Aorta (tissue), 5 donors: ENCODE measurements around the gene JARID2. TPM values are rescaled to one million over a fixed set of nuclear protein-coding genes. Genes with fewer than 3 reads are reported as not detected.

ENCODE experiments used
- ATAC-seq: fragments of 200-7000 bp; cut with Tn5 transposase; one replicate; pipeline ENCODE4 v1.9.1; 2022; ENCODE audit warnings: moderate library complexity; ENCODE audit not compliant: low FRiP score
- DNase-seq, 2 donors: peaks; one replicate each; pipeline ENCODE4 v3.0.0-alpha.2; 2020
- H3K27ac ChIP-seq, 2 donors: one replicate each; pipeline ENCODE4 v1.5.1; 2013; ENCODE audit warnings: low read length in 2 of 2, mild to moderate bottlenecking in 2 of 2, moderate library complexity in 2 of 2, control low read depth in 1 of 2, inconsistent platforms in 1 of 2, low read depth in 1 of 2
- H3K27me3 ChIP-seq, 2 donors: one replicate each; pipeline ENCODE4 v1.6.1; 2013; ENCODE audit warnings: control low read depth in 1 of 2, low read length in 1 of 2, mild to moderate bottlenecking in 1 of 2, moderate library complexity in 1 of 2; ENCODE audit not compliant: insufficient read depth in 2 of 2, control insufficient read depth in 1 of 2
- H3K36me3 ChIP-seq, 2 donors: one replicate each; pipeline ENCODE4 v1.6.1; 2013; ENCODE audit warnings: control low read depth in 1 of 2, low read length in 1 of 2, mild to moderate bottlenecking in 1 of 2; ENCODE audit not compliant: insufficient read depth in 2 of 2, control insufficient read depth in 1 of 2
- H3K4me1 ChIP-seq, 2 donors: one replicate each; pipeline ENCODE4 v1.6.1; 2013; ENCODE audit warnings: low read length in 2 of 2, control low read depth in 1 of 2, mild to moderate bottlenecking in 1 of 2, moderate library complexity in 1 of 2; ENCODE audit not compliant: insufficient read depth in 2 of 2, control insufficient read depth in 1 of 2
- H3K4me3 ChIP-seq, 2 donors: one replicate each; pipeline ENCODE4 v1.5.1; 2013; ENCODE audit warnings: low read length in 2 of 2, control low read depth in 1 of 2, mild to moderate bottlenecking in 1 of 2
- H3K9me3 ChIP-seq: one replicate; pipeline ENCODE4 v1.6.1; 2013; ENCODE audit warnings: mild to moderate bottlenecking, low read length; ENCODE audit not compliant: control insufficient read depth
- WGBS, 2 donors: extraction: QIAGEN DNeasy Blood & Tissue Kit; methylation state at CpG; one replicate each; pipeline ENCODE4 v1.1.7; 2013; 5-methylcytosine and 5-hydroxymethylcytosine counted together
- intact Hi-C, 2 donors: fragments of 100-400 bp; cut with DNase I; formaldehyde crosslinking; loops; one replicate each; pipeline versions ENCODE4 v1.14.2 to v1.15.0; 2022
- polyA plus RNA-seq, 2 donors: library from polyadenylated mRNA; stranded (reverse); fragments of 200-250 nt; gene quantifications; one replicate each; pipeline ENCODE4 v1.2.3, GENCODE V29; 2013
- total RNA-seq, 2 donors: library from RNA; stranded (reverse); fragmentation: NEBNext Ultra II Directional; extraction: Animal tissue kit (Norgen Biotek cat#: 25700); gene quantifications; one replicate each; pipeline ENCODE4 v1.2.1, GENCODE V29; 2021
- donor health status: healthy with polysubstance abuse.
- donor health status: Bipolar disorder and iron deficiency.
- donor health status: DM: no; HTN: no; CAD: no.
- donor health status: DM: no; HTN: no; CAD: no.
- donor health status: DM: yes; HTN: yes; CAD: no.

The JARID2 gene
- total and polyA plus RNA-seq, 4 donors: 0.88 to 13.0 (median 7.1) TPM

DNA sequence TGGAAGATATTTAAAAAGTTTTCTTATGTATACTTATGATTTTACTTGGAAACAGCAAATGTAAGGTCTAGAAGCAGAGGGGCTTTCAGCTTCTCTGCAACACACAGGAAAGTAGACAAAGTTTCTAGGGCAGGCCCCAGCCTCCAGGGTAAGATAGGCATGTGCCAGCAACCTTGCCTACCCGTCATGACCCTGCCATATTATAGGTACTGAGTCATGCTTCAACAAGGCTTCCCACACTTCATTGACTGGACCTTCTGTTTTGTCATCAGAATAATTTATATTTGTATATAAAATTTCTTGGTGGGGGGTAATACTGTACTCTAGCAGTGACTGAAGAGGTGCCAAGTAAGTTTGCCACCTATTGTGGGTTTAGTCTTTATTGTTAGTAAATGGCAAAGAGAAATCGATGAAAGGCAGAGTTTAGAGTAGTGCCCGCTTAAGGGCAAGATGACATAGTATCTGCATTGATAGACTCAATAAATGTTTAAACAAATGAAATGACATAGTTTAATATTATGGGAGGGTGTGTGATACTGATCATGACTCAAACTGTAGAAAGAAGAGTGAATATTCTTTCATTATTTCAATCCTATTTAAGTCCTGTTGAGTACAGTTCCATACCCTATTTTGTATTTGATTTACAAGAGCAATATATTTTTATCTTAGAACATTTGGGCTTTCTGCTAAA is 95.6 kb downstream of the JARID2 start:
- 89 to 94% methylated on average over 3 of the region's 3 CpGs for WGBS, 2 donors
- intact Hi-C loops: no loop called here
- H3K4me1 ChIP-seq: peaks cover 0 to 2% of the 10 kb centered on the region in 2 donors

DNA sequence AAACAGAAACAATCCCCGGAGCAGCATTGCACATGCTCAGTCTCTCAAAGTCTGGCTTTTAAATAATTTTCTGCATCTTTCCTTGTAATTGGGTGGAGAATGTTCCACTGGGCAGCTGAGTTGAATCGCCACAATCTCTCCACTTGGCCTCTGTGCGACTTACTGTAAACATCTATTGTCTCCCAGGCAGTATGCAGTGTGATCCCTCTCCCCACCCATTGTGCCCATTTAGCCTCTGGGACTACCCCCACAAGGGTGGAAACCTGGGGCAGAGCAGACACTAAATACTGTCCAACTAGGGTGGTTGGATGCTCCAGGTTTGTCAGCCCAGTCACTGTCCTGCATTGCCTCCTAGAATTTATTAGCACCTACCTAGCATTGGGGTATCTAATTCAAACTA is 96.2 kb downstream of the JARID2 start:
- ATAC-seq: no peak
- H3K4me1 ChIP-seq: peaks cover 0 to 2% of the 10 kb centered on the region in 2 donors
- DNase-seq: no peak
- H3K9me3 ChIP-seq: no peaks in the 10 kb centered on the region
- no peaks in the 10 kb centered on the region for H3K27me3 ChIP-seq
- intact Hi-C loops: no loop called here
- 90 to 96% methylated on average over 3 of the region's 3 CpGs for WGBS, 2 donors
- H3K36me3 ChIP-seq: no peaks in the 10 kb centered on the region
- no peak overlapping the region for H3K27ac ChIP-seq
- H3K4me3 ChIP-seq: no peak overlapping the region

More for the DNA sequence above, 95.6 kb downstream of the JARID2 start:
- Histone ChIP-seq H3K27ac (no peak overlapping the region), H3K27me3 (no peaks in the 10 kb centered on the region), H3K4me3 (no peak overlapping the region), H3K9me3 (no peaks in the 10 kb centered on the region), H3K36me3 (no peaks in the 10 kb centered on the region)
- ATAC-seq (no peak), DNase-seq (no peak)

- no peaks in the 10 kb centered on the region for H3K9me3 ChIP-seq
- WGBS, 2 donors: 83 to 85% methylated on average over 8 of the region's 8 CpGs
- no peak overlapping the region for H3K27ac ChIP-seq
- H3K4me3 ChIP-seq: no peak overlapping the region
- no peaks in the 10 kb centered on the region for H3K4me1 ChIP-seq
- no peaks in the 10 kb centered on the region for H3K27me3 ChIP-seq
- H3K36me3 ChIP-seq: no peaks in the 10 kb centered on the region
- ATAC-seq (no peak), DNase-seq (no peak)
- intact Hi-C loops: no loop called here
Measured at GRCh38 chr6:15343490-15344191, 97.8 kb downstream of the JARID2 start.

- WGBS, 2 donors: 59 to 65% methylated on average over 3 of the region's 3 CpGs
- no peak overlapping the region for H3K4me3 ChIP-seq
- DNase-seq (no peak), ATAC-seq (no peak)
- no peaks in the 10 kb centered on the region for H3K36me3 ChIP-seq
- no peaks in the 10 kb centered on the region for H3K9me3 ChIP-seq
- intact Hi-C loops: no loop called here
- H3K27me3 ChIP-seq: no peaks in the 10 kb centered on the region
- H3K27ac ChIP-seq: no peak overlapping the region
- peaks cover 0 to 1% of the 10 kb centered on the region in 2 donors for H3K4me1 ChIP-seq
Measured at GRCh38 chr6:15344192-15344519, 98.3 kb downstream of the JARID2 start.

DNA sequence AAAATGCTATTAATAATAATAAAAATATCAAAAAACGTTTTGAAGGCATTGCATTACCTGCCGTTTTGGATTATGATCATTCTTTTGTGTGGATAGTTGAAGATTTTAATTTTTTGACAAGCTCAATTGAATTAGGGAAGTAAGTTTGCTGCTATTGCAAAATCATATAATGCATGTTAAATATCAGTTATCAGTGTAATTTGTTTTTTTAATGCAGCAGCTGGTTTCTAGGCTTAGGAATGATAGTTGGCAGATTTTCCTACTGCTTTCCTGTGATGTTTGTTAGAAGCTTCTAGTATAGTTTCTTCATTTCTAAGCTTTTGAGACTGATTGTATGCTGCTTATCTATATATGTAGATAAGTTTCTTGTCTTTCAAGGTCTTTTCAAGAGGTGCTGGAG is 99.0 kb downstream of the JARID2 start:
- intact Hi-C loops: no loop called here
- Histone ChIP-seq H3K9me3 (no peaks in the 10 kb centered on the region), H3K27ac (no peak overlapping the region), H3K27me3 (no peaks in the 10 kb centered on the region), H3K4me3 (no peak overlapping the region), H3K4me1 (peaks cover 0 to 6% of the 10 kb centered on the region in 2 donors), H3K36me3 (no peaks in the 10 kb centered on the region)
- ATAC-seq: no peak
- no peak for DNase-seq
- 77 to 82% methylated on average over 2 of the region's 2 CpGs for WGBS, 2 donors

- Histone ChIP-seq H3K4me3 (no peak overlapping the region), H3K4me1 (peaks cover 0 to 9% of the 10 kb centered on the region in 2 donors), H3K9me3 (no peaks in the 10 kb centered on the region), H3K27me3 (no peaks in the 10 kb centered on the region), H3K36me3 (no peaks in the 10 kb centered on the region), H3K27ac (no peak overlapping the region)
- WGBS, 2 donors: 92 to 94% methylated on average over 5 of the region's 5 CpGs
- DNase-seq: no peak
- intact Hi-C loops: no loop called here
- no peak for ATAC-seq
Measured at GRCh38 chr6:15346315-15346714, 100.4 kb downstream of the JARID2 start.

GRCh38 chr6:15348528-15348927 is 102.7 kb downstream of the JARID2 start:
- Histone ChIP-seq H3K36me3 (no peaks in the 10 kb centered on the region), H3K4me3 (no peak overlapping the region), H3K9me3 (no peaks in the 10 kb centered on the region), H3K27ac (no peak overlapping the region), H3K4me1 (peaks cover 0 to 15% of the 10 kb centered on the region in 2 donors), H3K27me3 (no peaks in the 10 kb centered on the region)
- WGBS, 2 donors: 97 to 98% methylated on average over 4 of the region's 4 CpGs
- intact Hi-C loops: no loop called here
- no peak for ATAC-seq
- no peak for DNase-seq

- Histone ChIP-seq H3K27ac (no peak overlapping the region), H3K9me3 (no peaks in the 10 kb centered on the region), H3K27me3 (no peaks in the 10 kb centered on the region), H3K4me3 (no peak overlapping the region), H3K4me1 (peaks cover 0 to 15% of the 10 kb centered on the region in 2 donors), H3K36me3 (no peaks in the 10 kb centered on the region)
- 47% methylated on average over 5 of the region's 5 CpGs for WGBS, 2 donors
- ATAC-seq (no peak), DNase-seq (no peak)
- intact Hi-C loops: no loop called here
Measured at GRCh38 chr6:15349379-15349778, 103.5 kb downstream of the JARID2 start.
